ENCODE measurements around the gene DTWD1.
A peak's percentile ranks its signal among the peaks of the same experiment; 100 is the strongest.

Gene DTWD1

GRCh38 chr15:49669288-49669687, 48.4 kb downstream of the DTWD1 start:
- no peak overlapping the region for H3K4me3 ChIP-seq (ENCODE audit: low read length)
- TF ChIP-seq CTCF (conservative IDR thresholded peaks at IDR 0.05; ENCODE audit: low read length): no peak
- no peak for DNase-seq (ENCODE audit: low read depth)

- no peak overlapping the region for H3K4me3 ChIP-seq (ENCODE audit: low read length)
- no peak for DNase-seq (ENCODE audit: low read depth)
- TF ChIP-seq CTCF (conservative IDR thresholded peaks at IDR 0.05; ENCODE audit: low read length): no peak
Observed at GRCh38 chr15:49673861-49674260, 53.0 kb downstream of the DTWD1 start.

- no peak for TF ChIP-seq CTCF (conservative IDR thresholded peaks at IDR 0.05; ENCODE audit: low read length)
- DNase-seq (ENCODE audit: low read depth): peak; percentile 75
Observed at GRCh38 chr15:49674370-49674769, 53.5 kb downstream of the DTWD1 start.

GRCh38 chr15:49675041-49675440, 54.2 kb downstream of the DTWD1 start:
- DNase-seq (ENCODE audit: low read depth): peak; percentile 93
- no peak overlapping the region for H3K4me3 ChIP-seq (ENCODE audit: low read length)
- peak; percentile 65 for TF ChIP-seq CTCF (conservative IDR thresholded peaks at IDR 0.05; ENCODE audit: low read length)

More at GRCh38 chr15:49674370-49674769, 53.5 kb downstream of the DTWD1 start:
- no peak overlapping the region for H3K4me3 ChIP-seq (ENCODE audit: low read length)

GRCh38 chr15:49678655-49679054, 57.8 kb downstream of the DTWD1 start:
- no peak overlapping the region for H3K4me3 ChIP-seq (ENCODE audit: low read length)
- no peak for TF ChIP-seq CTCF (conservative IDR thresholded peaks at IDR 0.05; ENCODE audit: low read length)
- DNase-seq (ENCODE audit: low read depth): no peak

GRCh38 chr15:49686599-49686998, 65.8 kb downstream of the DTWD1 start:
- TF ChIP-seq CTCF (conservative IDR thresholded peaks at IDR 0.05; ENCODE audit: low read length): no peak
- H3K4me3 ChIP-seq (ENCODE audit: low read length): no peak overlapping the region
- peak; percentile 42 for DNase-seq (ENCODE audit: low read depth)

- TF ChIP-seq CTCF (conservative IDR thresholded peaks at IDR 0.05; ENCODE audit: low read length): no peak
- H3K4me3 ChIP-seq (ENCODE audit: low read length): no peak overlapping the region
- DNase-seq (ENCODE audit: low read depth): peak; percentile 74
Observed at GRCh38 chr15:49688135-49688790, 67.4 kb downstream of the DTWD1 start.
